ENCODE results near the gene ZFPM1.

The ZFPM1 gene

DNA sequence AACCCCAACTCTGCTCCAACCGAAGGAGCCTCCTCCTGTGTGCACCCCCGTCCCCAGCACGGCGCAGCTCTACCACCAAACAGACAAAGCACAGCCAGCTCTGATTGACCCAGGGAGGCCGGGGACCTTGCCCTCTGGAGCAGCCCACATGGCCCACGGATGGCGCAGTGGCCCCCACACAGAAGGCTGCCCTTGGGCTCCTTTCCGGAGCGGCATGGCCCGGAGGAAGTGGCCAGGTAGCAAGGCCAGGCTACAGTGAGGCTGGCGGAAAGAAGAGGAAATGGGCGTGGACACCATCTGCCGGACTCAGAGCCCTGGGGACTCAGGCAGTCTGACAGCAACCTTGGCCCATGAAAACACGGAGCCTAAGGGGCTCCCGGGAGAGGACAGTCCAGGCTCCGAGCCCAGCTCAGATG lies 97.2 kb downstream of the ZFPM1 start:
- no peak for DNase-seq

DNA sequence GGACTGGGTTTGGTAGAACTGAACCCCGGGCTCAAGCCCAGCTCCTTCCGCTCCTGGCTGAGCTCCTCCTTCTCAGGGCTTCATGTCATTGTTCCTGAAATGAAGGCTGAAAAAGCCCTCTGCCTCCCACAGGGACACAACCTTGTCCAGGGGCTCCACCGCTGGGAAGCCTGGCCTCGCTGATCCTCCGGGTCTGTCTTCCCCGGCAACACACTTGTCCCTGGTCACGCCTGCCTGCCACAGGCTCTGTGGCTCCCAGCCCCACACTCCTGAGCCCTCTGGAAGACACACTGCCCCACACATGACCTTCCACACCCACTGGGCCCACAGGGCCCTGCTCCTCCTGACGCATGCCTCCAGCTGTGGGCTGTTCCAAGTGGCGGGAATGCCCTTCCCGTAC lies 99.1 kb downstream of the ZFPM1 start:
- DNase-seq: no peak

DNA sequence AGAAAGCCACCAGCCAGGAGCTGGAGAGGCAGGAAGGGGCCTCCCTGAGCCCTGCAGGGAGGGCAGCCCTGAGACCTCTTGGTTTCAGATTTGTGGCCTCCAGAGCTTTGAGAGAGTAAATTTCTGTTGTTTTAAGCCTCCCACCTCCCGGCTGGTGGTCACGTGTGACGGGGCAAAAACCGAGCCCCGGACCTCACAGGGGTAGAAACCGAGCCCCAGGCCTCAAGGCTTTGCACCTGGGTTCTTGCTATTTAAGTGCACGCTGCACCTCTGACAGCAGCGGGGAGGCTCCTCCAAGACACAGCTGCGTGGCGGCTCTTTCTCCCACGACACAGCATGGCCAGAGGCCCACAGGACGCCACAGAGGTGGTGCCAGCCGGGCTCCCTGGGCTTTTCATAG lies 99.7 kb downstream of the ZFPM1 start:
- no peak for DNase-seq

DNA sequence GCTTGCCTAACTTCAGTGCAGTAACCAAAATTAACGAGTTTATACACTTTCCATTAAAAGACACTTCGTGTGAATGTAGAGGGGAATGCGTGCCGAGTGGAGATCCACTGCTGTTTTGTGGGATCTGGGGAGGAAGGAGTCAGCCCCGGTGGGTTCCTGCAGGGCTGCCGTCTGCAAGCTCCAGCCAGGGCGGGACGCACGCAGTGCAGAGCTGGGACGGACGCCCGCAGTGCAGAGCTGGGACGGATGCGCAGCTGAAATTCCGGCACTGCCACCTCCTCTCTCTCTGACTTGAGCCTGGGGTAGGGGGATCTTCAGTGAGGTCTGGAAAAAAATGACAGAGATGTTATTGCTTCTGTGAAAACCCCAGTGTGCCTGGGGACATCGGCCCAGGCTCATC lies 100.7 kb downstream of the ZFPM1 start:
- DNase-seq: no peak

DNA sequence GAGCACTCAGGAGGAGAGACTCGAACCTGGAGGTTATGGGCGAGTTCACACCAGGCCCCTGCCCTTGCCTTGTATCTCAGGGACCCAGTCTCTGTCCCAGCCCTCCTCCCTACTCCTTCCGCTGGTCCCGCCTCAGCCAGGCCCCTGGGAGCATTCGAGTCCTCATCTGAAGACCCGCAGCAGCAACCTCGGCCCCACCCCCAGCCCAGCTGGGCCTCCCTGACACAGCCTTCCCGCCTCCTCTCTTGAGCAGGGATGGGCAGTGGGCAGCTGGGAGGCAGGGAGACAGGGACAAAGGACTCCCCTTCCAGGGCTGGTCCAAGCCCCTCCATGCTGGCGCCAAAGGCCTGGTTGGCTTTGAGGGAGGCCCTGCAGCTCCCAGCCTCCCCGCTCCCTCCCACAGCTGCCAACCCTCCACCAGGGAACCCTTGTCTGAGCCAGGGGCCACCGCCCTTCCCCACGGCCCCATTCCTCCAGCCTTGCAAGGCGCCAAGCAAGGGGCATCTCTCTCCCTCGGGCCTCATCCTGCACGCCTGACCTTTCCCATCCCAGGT lies 101.7 kb downstream of the ZFPM1 start:
- DNase-seq: no peak

DNA sequence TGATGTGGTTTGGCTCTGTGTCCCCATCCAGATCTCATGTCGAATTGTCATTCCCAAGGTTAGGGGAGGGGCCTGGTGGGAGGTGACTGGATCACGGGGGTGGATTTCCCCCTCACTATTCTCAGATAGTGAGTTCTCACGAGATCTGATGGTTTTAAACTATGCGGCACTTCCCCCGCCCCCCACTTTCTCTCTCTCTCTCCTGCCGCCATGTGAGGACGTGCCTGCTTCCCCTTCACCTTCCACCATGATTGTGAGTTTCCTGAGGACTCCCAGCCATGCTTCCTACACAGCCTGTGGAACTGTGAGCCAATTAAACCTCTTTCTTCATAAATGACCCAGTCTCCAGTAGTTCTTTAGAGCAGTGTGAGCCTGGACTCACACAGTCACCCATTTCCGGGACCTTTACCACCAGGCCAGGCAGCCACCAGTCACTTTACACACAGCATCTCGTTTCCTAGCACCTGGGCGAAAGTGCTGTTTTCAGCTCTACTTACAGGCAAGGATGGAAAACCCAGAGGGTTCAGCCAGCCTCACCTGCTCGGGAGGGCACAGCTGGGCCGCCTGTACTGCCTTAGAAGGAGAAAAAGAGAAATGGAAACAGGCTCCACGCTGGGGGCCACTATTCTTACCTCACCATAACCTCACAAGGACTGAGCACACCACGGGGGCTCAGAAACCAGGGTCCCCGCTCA lies 103.4 kb downstream of the ZFPM1 start:
- no peak for DNase-seq

DNA sequence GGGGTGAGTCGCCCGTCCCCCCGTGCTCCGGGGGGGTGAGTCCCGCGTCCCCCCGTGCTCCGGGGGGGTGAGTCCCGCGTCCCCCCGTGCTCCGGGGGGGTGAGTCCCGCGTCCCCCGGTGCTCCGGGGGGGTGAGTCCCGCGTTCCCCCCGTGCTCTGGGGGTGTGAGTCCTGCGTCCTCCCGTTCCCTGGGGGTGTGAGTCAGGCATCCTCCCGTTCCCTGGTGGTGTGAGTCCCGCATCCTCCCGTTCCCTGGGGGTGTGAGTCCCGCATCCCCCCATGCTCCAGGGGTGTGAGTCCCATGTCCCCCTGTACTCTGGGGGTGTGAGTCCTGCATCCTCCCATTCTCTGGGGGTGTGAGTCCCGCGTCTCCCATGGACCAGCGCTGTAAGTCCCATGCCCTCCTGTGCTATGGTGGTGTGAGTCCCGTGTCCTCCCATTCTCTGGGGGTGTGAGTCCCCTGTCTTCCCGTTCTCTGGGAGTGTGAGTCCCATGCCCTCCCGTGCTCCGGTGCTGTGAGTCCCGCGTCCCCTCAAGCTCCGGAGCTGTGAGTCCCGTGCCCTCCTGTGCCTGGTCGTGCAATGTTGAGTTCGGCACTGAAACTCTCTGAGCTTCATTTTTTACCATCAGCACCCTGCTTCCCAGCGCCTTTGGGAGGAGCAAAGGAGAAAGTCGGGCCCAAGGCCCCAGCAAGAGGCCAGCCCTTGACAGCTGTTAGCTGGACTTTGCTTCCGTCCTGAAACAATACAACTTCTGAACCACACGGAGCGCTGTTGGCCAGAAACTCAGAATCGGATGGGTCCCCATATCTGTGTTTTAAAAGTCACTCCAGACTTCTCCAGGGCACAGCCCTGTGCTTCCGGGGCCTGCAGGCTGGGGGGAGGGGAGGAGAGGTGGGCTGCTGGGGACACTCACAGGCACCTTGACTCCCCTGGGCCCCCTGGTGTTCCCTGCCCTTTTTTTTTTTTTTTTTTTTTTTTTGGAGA lies 105.7 kb downstream of the ZFPM1 start:
- peak; percentile 33 for DNase-seq

DNA sequence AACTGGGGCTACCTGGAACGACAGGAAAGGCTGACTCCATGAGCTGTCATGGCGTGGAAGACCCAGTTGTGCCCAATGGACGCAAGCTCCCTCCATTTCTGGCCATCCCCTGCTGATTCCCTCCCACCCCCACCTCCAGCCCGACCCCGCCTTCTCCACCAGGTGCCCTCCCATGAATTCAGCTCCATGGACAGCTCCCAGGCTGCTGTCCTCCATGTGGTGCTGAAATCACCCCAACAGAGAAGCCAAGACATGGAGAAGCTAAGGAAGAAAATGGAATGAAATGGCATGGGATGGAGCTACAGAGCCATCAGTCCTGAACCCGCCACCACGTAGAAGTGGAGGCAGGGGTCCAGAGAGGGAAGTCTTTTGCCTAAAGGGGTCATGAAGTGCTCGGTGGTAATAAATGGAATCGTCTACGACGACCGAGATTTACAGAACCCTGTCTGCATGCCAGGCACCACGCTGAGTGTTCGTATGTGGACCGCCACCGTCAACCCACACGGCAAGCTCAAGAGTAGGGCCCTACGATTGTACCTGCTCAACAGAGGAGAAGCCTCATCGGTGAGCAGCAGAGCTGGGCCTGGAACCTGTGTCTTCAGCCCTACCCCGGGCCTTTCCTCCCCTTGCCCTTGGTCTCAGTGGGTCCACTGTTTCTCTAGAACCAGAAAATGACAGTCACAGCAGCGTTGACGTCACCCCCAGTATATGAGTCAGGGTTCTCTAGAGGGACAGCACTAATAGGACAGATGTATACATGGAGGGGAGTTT lies 107.8 kb downstream of the ZFPM1 start:
- DNase-seq: no peak

DNA sequence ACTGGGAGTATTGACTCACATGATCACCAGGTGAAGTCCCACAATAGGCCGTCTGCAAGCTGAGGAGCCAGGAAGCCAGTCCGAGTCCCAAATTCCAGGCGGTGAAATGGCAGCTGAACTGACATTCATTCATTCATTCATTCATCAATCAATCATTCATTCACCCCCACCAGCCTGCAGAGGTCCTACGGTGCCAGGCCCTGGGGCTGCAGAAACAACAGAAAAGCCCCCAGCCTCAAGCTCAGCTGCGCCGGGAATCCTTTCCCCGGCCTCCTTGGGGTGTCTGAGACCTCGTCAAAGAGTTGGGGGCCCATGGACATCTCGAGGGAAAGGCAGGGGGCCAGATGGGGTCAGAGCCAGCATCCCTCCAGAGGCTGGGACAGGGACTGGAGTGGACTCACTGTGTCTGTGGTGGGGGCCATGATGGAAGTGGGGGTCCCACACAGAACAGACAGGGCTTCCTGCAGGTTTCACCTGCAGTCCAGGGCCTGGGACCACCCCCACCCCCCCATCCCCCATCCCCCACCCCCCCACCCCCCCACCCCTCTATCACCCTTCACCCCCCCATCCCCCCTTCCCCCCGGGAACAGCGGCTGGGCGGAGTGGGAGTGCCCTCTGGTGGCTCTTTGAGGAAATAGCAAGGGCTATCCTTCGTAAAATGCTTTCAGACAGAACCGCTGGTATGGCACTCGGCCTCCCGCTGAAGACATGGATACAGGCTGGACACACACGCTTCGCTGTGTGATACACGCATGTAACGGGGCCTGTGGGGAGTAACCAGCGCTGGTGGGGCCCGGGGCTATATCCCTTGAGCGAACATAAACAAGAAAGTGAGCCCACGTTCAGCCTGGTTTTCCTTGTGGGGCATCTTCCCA lies 108.6 kb downstream of the ZFPM1 start:
- DNase-seq: peak; percentile 22

DNA sequence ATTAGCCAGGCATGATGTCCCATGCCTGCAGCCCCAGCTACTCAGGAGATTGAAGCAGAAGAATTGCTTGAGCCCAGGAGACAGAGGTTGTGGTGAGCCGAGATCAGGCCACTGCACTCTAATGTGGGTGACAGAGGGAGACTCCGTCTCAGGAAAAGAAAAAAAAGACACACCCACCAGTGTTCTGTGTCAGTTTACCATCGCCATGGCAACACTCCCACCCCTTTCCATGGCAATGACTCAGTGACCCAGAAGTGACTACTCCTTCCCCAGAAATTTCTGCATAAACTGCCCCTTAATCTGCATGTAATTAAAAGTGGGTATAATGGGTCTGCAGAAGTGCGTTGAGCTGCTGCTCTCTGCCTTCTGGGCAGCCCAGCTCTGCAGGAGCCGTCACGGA lies 113.1 kb downstream of the ZFPM1 start:
- DNase-seq: no peak

DNA sequence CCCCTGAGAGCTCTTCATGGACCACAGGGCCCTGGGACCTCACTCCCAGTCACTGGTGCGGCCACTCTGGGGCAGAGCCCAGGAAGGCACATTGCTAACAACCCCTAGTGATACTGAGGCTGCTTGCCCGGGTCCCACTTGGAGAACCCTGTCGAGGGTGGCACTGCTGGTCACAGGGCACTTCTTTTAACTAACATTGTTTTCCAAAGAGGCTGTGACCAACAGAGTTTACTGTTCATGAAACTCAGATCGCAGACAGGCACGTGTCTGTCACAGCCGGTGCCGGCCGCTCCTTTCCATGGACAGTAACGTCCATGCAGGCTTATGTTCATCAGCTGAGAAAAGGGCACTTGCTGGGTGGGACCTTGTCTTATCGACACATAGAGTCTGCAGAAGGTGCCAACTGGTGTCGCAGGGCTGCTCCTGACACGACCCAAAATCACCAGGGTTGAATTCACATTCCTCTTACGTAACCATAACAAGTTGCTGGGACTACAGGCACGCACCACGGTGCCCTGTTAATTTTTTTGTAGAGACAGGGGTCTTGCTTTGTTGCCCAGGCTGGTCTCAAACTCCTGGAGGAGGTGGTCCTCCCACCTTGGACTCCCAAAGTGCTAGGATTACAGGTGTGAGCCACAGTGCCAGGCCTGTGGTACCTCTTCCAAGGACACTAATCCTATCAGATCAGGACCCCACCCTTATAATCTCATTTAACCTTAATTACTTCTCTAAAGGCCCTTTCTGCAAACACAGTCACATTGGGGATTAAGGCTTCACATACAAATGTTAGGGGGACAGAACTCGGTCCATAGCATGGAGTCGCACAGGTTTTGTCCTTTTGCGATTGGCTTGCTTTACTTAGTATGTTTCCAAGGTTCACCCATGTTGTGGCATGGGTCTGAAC lies 115.9 kb downstream of the ZFPM1 start:
- DNase-seq: no peak

DNA sequence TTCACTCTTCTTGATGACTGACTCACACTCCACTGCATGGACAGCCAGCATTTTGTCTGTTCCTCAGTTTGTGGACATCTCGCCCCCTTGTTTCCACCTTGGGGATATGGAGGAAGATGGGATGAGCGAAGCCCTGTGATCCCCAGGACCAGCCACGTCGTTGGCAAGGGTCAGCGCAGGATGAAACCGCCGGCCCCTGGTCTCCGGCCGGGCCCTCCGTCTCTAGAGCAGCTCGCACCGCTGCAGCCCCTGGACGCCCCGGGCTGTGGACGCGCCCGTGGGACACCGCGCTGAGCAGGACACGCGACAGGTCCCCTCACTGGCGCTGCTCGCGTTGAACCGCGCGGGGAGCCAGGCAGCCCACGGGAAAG lies 116.5 kb downstream of the ZFPM1 start:
- no peak for DNase-seq

DNA sequence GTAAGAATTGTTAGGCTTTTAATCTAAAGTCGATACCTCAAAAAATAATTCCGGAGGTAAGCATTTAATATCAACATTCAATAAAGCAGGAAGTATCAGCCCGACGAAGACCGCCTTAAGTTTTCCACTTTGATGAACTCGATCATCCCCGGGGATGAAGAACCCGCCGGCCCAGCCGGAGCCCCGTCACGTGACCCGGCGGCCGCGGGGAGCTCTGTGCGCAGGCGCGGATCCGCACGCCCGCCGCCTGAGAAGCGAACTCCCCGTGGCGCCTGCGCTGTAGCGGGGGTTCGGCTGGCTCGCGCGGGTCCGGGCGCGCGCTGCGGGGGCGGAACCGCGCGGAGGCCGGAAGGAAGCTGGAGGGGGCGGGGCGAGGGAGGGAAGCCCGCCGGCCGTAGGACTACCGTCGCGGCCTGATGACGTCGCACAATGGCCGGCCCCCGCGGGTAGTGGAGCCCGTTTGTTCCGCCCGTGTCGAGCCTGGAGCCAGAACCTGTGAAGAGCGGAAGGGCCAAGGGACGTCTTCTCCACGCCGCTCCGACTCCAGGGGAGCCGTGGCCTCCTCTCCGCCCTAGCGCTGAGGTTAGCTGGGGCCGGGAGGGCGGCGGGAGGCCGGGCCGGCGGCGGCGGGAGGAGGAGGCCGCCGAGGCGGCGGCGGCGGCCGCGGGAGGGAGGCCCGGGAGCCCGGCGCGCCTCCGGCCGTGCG lies 117.1 kb downstream of the ZFPM1 start, which contains the start of gene ZC3H18:
ZC3H18 (plus strand) TSS at position 419 of the 706 bp plus-strand sequence. CDS start 6,721 bp downstream, outside the sequence.
- peak; percentile 84 for DNase-seq

DNA sequence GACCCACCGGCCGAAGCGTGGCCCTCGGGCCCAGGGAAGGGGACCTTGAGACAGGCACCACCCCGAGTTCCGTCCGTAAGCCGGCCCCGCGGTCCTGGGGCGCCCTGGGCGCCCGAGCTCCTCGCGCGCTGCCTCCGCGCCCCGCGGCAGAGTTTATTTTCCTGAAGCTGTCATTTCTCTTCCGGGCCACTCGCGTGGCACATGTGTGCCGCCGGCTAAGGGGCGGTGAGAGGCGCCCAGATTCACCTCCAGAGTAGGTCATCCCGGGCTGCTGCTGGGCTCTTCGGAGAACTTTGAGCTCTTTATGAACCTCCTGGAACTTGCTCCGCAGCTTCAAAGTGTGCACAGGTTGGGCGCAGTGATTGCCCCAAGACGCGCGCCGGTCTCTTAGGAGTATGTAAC lies 117.6 kb downstream of the ZFPM1 start:
- DNase-seq: no peak

DNA sequence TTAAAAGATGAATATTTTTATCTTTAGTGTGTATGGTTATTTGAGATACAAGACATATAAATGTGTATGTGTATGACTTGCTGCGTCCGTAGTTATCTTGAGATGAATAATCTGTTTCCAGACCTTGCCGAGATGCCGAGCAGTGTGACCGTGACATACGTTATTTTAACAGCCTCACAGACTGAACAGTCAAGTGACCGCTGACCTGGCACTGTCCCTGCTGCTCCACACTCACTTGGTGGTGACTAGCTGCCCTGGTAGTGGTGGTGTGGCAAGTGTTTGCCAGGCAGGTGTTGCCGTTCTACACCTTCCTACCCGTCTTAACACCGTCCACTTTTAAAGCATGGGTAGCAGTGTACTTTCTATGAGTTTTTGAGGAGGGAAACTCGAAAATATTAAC lies 122.2 kb downstream of the ZFPM1 start:
- DNase-seq: no peak

DNA sequence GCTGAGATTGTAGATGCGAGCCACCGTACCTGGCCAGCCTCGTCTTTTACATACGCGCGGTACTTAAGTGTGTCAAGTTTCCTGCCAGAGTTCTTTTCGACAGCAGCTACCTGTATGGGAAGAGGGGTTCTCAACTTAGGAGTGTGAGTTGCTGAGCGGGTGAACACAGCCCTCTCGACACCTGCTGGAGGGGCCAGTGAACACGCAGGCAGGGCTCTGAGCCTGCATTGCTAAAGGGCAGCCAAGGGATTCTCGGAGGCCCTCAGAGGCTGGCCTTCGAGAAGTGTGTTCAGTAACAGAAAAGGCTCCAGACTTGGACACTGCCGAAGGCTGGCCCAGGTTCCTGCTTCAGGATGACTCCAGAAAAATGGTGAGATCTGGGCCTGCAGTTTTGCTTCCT lies 123.2 kb downstream of the ZFPM1 start:
- DNase-seq: no peak

DNA sequence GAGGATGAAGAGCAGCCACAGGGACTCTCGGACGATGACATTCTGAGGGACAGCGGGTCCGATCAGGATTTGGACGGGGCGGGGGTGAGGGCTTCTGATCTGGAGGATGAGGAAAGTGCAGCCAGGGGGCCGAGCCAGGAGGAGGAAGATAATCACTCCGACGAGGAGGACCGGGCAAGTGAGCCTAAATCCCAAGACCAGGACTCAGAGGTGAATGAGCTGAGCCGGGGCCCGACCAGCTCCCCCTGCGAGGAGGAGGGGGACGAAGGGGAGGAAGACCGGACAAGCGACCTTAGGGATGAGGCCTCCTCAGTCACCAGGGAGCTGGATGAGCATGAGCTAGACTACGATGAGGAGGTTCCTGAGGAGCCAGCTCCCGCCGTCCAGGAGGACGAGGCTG lies 124.1 kb downstream of the ZFPM1 start:
- no peak for DNase-seq

DNA sequence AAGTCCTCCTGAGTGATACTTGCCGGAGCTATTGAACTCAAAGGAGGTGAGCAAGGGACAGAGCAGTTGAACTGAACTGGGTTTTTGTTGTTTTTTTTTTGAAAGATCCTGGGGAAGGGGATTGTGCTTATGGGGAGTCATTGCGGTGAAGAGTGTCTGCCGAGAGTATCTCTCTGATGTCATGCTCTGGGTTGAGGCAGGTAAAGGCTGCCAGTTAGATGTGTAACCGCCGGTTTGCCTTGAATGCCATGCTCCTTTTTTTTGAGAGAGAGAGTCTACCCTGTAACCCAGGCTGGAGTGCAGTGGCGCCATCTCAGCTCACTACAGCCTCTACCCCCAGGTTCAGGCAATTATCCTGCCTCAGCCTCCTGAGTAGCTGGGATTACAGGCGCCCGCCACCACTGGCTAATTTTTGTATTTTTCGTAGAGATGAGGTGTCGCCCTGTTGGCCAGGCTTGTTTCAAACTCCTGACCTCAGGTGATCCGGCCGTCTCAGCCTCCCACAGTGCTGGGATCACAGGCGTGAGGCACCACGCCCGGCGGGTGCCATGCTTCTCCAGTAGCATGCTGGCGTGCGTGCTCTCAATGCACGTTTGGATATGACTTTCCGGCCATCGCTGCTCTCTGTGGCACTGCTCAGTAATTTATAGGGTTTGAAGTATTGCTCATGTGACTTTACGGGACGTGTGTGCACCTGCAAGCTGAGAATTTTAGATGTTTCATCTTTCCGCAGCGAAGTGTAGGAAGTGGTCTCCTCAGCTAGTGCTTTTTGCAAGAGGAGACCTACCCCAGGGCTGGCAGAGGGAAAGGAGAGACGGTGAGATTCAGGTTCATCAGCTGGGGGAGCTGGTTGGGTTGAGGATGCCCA lies 125.6 kb downstream of the ZFPM1 start:
- DNase-seq: no peak

DNA sequence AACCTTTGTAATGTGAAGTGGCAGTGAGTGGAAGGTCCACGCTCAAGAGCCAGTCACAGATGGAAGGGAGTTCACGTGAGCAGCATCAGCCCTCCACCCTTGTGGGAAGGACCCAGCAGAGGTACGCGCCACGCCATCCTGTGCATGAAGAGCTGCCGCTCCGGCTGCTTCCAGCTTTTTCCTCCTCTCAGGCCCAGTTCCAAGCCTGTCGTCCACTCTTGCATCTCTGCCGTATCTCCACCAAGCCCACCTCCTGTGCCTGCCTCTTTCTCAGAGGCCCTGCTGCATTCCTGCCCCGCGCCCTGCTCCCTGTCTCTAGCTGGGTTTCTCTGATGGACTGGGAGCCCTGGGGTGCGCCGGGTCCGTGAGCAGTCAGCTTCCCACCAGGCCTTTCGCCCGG lies 127.3 kb downstream of the ZFPM1 start:
- DNase-seq: no peak

Data from kidney glomerular epithelial cell (primary cell).